H9 (cell line): ENCODE results near the gene FZD2. TPM values are rescaled to one million over a fixed set of nuclear protein-coding genes. Genes with fewer than 3 reads are reported as not detected.

Experiments
- DNase-seq: peaks from one replicate; pipeline ENCODE4 v3.0.0-alpha.2; 2017
- H2AFZ ChIP-seq: one replicate; pipeline ENCODE4 v1.6.1; 2013; ENCODE audit warnings: mild to moderate bottlenecking, low read length, control low read depth, moderate library complexity
- H2AK5ac ChIP-seq: 2 replicates; pipeline ENCODE4 v1.6.1; 2013; ENCODE audit warnings: low read length, control low read depth, mixed read lengths; ENCODE audit not compliant: insufficient read length
- H2BK120ac ChIP-seq: one replicate; pipeline ENCODE4 v1.6.1; 2013; ENCODE audit warnings: low read depth, mild to moderate bottlenecking, low read length, control low read depth, inconsistent platforms; ENCODE audit not compliant: poor library complexity, severe bottlenecking
- H2BK12ac ChIP-seq: 2 replicates; pipeline ENCODE4 v1.6.1; 2013; ENCODE audit warnings: low read length, control low read depth, mixed read lengths, low read depth; ENCODE audit not compliant: insufficient read length
- H2BK15ac ChIP-seq: 2 replicates; pipeline ENCODE4 v1.6.1; 2013; ENCODE audit warnings: low read depth, low read length, control low read depth
- H2BK20ac ChIP-seq: one replicate; pipeline ENCODE4 v1.6.1; 2013; ENCODE audit warnings: low read depth, mild to moderate bottlenecking, low read length, control low read depth, inconsistent platforms; ENCODE audit not compliant: poor library complexity, severe bottlenecking
- H2BK5ac ChIP-seq: 2 replicates; pipeline ENCODE4 v1.6.1; 2013; ENCODE audit warnings: low read length, control low read depth, mixed read lengths; ENCODE audit not compliant: insufficient read length
- H3K14ac ChIP-seq: 2 replicates; pipeline ENCODE4 v1.6.1; 2013; ENCODE audit warnings: low read length, control low read depth; ENCODE audit not compliant: insufficient read depth
- H3K18ac ChIP-seq: 2 replicates; pipeline ENCODE4 v1.6.1; 2013; ENCODE audit warnings: low read depth, mild to moderate bottlenecking, mixed read lengths, low read length, control low read depth; ENCODE audit not compliant: insufficient read length
- H3K23ac ChIP-seq: 2 replicates; pipeline ENCODE4 v1.6.1; 2013; ENCODE audit warnings: low read length, control low read depth, mixed read lengths, low read depth; ENCODE audit not compliant: insufficient read length
- H3K23me2 ChIP-seq: 2 replicates; pipeline ENCODE4 v1.6.1; 2013; ENCODE audit warnings: low read depth, mild to moderate bottlenecking, mixed read lengths, low read length, control low read depth; ENCODE audit not compliant: insufficient read length, poor library complexity, severe bottlenecking
- H3K27ac ChIP-seq: 2 replicates; pipeline ENCODE4 v1.5.1; 2013; ENCODE audit warnings: low read length, control low read depth, mixed read lengths, low read depth; ENCODE audit not compliant: insufficient read length
- H3K27me3 ChIP-seq: 2 replicates; pipeline ENCODE4 v1.6.1; 2013; ENCODE audit warnings: low read length, control low read depth, inconsistent platforms; ENCODE audit not compliant: insufficient read depth
- H3K4ac ChIP-seq: 2 replicates; pipeline ENCODE4 v1.6.1; 2013; ENCODE audit warnings: low read depth, mild to moderate bottlenecking, control low read depth, inconsistent platforms, low read length, moderate library complexity
- H3K4me1 ChIP-seq: 2 replicates; pipeline ENCODE4 v1.6.1; 2013; ENCODE audit warnings: low read length, control low read depth, inconsistent platforms; ENCODE audit not compliant: insufficient read depth
- H3K4me2 ChIP-seq: 2 replicates; pipeline ENCODE4 v1.6.1; 2013; ENCODE audit warnings: low read length, control low read depth, mixed read lengths; ENCODE audit not compliant: insufficient read length, insufficient read depth
- H3K56ac ChIP-seq: 2 replicates; pipeline ENCODE4 v1.6.1; 2013; ENCODE audit warnings: low read depth, mild to moderate bottlenecking, mixed read lengths, low read length, control low read depth; ENCODE audit not compliant: insufficient read length
- H3K79me1 ChIP-seq: 2 replicates; pipeline ENCODE4 v1.6.1; 2013; ENCODE audit warnings: low read depth, mild to moderate bottlenecking, moderate library complexity, low read length, control low read depth, inconsistent platforms; ENCODE audit not compliant: insufficient read depth, poor library complexity, severe bottlenecking
- H3K79me2 ChIP-seq: 2 replicates; pipeline ENCODE4 v1.6.1; 2013; ENCODE audit warnings: low read length, control low read depth, inconsistent platforms; ENCODE audit not compliant: insufficient read depth
- H3K9ac ChIP-seq: 2 replicates; pipeline ENCODE4 v1.6.1; 2013; ENCODE audit warnings: low read length, control low read depth, mixed read lengths; ENCODE audit not compliant: insufficient read length; ENCODE audit errors: extremely low read depth
- H3K9me3 ChIP-seq: one replicate; pipeline ENCODE4 v1.6.1; 2013; ENCODE audit warnings: low read depth, low read length, inconsistent platforms; ENCODE audit not compliant: control insufficient read depth
- H3T11ph ChIP-seq: one replicate; pipeline ENCODE4 v1.6.1; 2013; ENCODE audit warnings: mild to moderate bottlenecking, low read length, control low read depth, inconsistent platforms
- H4K20me1 ChIP-seq: one replicate; pipeline ENCODE4 v1.6.1; 2013; ENCODE audit not compliant: control insufficient read depth, insufficient read length, insufficient read depth
- H4K5ac ChIP-seq: 2 replicates; pipeline ENCODE4 v1.6.1; 2013; ENCODE audit warnings: low read depth, mild to moderate bottlenecking, mixed read lengths, low read length, control low read depth; ENCODE audit not compliant: insufficient read length
- H4K8ac ChIP-seq: replicated peaks from 2 replicates; pipeline ENCODE4 v1.6.1; 2013; ENCODE audit warnings: low read length, control low read depth, mixed read lengths, low read depth; ENCODE audit not compliant: insufficient read length
- H4K91ac ChIP-seq: 2 replicates; pipeline ENCODE4 v1.6.1; 2013; ENCODE audit warnings: low read depth, mild to moderate bottlenecking, moderate library complexity, mixed read lengths, low read length, control low read depth; ENCODE audit not compliant: insufficient read length
- H3K27ac Mint-ChIP-seq, 3 experiments: 2 replicates in 2 of 3; 3 replicates in 1 of 3; pipeline ENCODE4 v1.8.0; 2020 to 2021; ENCODE audit warnings: mixed read lengths in 3 of 3, mild to moderate bottlenecking in 1 of 3, moderate library complexity in 1 of 3
- H3K27me3 Mint-ChIP-seq: 2 replicates; pipeline ENCODE4 v1.8.0; 2021; ENCODE audit warnings: low read depth, mild to moderate bottlenecking, moderate library complexity, mixed read lengths
- H3K36me3 Mint-ChIP-seq, 3 experiments: 2 replicates in 2 of 3; 3 replicates in 1 of 3; pipeline ENCODE4 v1.8.0; 2020 to 2021; ENCODE audit warnings: low read depth in 3 of 3, mixed read lengths in 3 of 3; ENCODE audit not compliant: insufficient read depth in 1 of 3
- H3K4me1 Mint-ChIP-seq, 2 experiments: 2 replicates each; pipeline ENCODE4 v1.8.0; 2020; ENCODE audit warnings: mixed read lengths in 2 of 2
- H3K4me3 Mint-ChIP-seq, 2 experiments: 2 replicates in 1 of 2; 3 replicates in 1 of 2; pipeline ENCODE4 v1.8.0; 2020 to 2021; ENCODE audit warnings: mild to moderate bottlenecking in 2 of 2, mixed read lengths in 2 of 2, moderate library complexity in 1 of 2
- H3K9me3 Mint-ChIP-seq, 2 experiments: 2 replicates in 1 of 2; 3 replicates in 1 of 2; pipeline ENCODE4 v1.8.0; 2020; ENCODE audit warnings: mild to moderate bottlenecking in 2 of 2, mixed read lengths in 2 of 2, moderate library complexity in 1 of 2
- WGBS: extraction: QIAGEN DNeasy Blood & Tissue Kit; methylation state at CpG from one replicate; pipeline ENCODE4 v1.1.7; 2013; ENCODE audit warnings: missing lambda C conversion rate, low lambda C conversion rate, mixed read lengths; ENCODE audit not compliant: insufficient read length; ENCODE audit errors: extremely low coverage; 5-methylcytosine and 5-hydroxymethylcytosine counted together
- total RNA-seq: library from RNA; stranded (reverse); gene quantifications from 2 replicates; pipeline ENCODE4 v1.2.1, GENCODE V29; 2021
- TF ChIP-seq, protein P1 (sequence below): fragments of 200-600 bp; sonication (generic); conservative IDR thresholded peaks from 3 replicates; pipeline ENCODE4 v1.8.0; 2021; ENCODE audit warnings: antibody characterized with exemption, mild to moderate bottlenecking

The FZD2 gene
- total RNA-seq, 1 experiment from 2014 or later, result 18.2 TPM

DNA sequence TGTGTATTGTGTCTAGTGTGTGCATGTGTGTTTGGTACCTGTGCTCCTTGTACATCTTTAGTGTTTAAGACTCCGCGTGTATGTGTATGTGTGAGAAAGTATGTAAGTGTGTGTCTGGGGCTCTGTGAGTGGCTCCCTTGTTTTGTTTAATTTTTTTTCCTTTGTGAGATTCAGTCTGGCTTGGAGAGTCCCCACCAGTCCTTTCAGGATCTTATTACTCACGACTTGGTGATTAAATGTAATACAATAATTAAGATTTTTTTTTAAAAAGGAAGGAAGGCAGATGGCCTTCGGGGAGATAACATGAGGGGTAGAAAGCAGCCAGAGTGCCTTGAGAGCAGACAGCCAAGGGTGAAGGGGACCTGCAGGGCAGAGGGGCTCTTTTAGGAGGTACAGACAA lies 33.9 kb downstream of the FZD2 start:
- DNase-seq, result no peak
- no peaks in the 10 kb centered on the region for H3K27me3 ChIP-seq
- peaks cover 10% of the 10 kb centered on the region for H3K27me3 Mint-ChIP-seq

More for the DNA sequence above, 33.9 kb downstream of the FZD2 start:
- no peak overlapping the region for H3K4me3 Mint-ChIP-seq
- Histone ChIP-seq H3K4me1 (no peaks in the 10 kb centered on the region), H3K4me2 (no peak overlapping the region), H3K23ac (no peak overlapping the region), H2AK5ac (no peak overlapping the region), H3K9ac (no peak overlapping the region), H2AFZ (no peak overlapping the region), H3K18ac (no peak overlapping the region), H3K9me3 (no peaks in the 10 kb centered on the region), H3K56ac (no peak overlapping the region), H4K91ac (no peak overlapping the region), H3K79me1 (no peaks in the 10 kb centered on the region), H4K20me1 (no peaks in the 10 kb centered on the region), H2BK12ac (no peak overlapping the region), H3K4ac (no peak overlapping the region), H2BK5ac (no peak overlapping the region), H3K23me2 (no peaks in the 10 kb centered on the region), H2BK120ac (no peak overlapping the region), H3K14ac (no peak overlapping the region), H4K8ac (no peak overlapping the region), H4K5ac (no peak overlapping the region), H3K27ac (no peak overlapping the region), H3K79me2 (no peaks in the 10 kb centered on the region), H2BK20ac (no peak overlapping the region), H3T11ph (no peak overlapping the region), H2BK15ac (no peak overlapping the region)
- no peak overlapping the region for H3K27ac Mint-ChIP-seq
- no peaks in the 10 kb centered on the region for H3K9me3 Mint-ChIP-seq
- H3K36me3 Mint-ChIP-seq, result no peaks in the 10 kb centered on the region
- WGBS, result no CpG with 5 or more reads among the region's 4 CpGs
- TF ChIP-seq, protein P1, sequence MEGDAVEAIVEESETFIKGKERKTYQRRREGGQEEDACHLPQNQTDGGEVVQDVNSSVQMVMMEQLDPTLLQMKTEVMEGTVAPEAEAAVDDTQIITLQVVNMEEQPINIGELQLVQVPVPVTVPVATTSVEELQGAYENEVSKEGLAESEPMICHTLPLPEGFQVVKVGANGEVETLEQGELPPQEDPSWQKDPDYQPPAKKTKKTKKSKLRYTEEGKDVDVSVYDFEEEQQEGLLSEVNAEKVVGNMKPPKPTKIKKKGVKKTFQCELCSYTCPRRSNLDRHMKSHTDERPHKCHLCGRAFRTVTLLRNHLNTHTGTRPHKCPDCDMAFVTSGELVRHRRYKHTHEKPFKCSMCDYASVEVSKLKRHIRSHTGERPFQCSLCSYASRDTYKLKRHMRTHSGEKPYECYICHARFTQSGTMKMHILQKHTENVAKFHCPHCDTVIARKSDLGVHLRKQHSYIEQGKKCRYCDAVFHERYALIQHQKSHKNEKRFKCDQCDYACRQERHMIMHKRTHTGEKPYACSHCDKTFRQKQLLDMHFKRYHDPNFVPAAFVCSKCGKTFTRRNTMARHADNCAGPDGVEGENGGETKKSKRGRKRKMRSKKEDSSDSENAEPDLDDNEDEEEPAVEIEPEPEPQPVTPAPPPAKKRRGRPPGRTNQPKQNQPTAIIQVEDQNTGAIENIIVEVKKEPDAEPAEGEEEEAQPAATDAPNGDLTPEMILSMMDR, result no peak
- H3K4me1 Mint-ChIP-seq, result peaks cover 3% of the 10 kb centered on the region in 2 experiments; a peak in 2 of 4 replicates
